HG02678 (cell line): ENCODE data around the gene ST8SIA2.

Source experiments
- ATAC-seq: cut with Tn5 transposase; IDR thresholded peaks from one replicate; pipeline ENCODE4 v1.9.1; 2021; ENCODE audit warnings: mild to moderate bottlenecking, moderate library complexity; ENCODE audit not compliant: unreplicated experiment

Gene ST8SIA2

DNA sequence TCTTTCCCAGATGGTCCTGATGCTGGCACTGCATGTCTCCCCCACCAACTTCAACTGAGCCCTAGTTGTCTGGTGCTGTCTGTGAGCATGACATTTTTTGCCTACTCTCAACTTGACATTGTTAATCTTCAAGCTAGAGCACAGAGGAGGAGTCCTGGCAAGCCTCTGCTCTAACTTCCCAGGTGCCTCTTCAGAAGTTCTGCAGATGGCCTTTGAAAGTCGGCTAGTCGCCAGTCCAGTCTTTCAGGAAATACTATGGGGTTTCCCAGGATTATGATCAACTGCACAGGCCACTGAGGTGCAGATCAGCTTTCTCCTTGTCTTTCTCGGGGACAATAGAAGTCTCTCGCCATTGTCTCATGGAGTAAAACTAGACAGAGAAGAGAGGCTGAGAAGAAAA lies 86.7 kb downstream of the ST8SIA2 start:
- no peak for ATAC-seq

DNA sequence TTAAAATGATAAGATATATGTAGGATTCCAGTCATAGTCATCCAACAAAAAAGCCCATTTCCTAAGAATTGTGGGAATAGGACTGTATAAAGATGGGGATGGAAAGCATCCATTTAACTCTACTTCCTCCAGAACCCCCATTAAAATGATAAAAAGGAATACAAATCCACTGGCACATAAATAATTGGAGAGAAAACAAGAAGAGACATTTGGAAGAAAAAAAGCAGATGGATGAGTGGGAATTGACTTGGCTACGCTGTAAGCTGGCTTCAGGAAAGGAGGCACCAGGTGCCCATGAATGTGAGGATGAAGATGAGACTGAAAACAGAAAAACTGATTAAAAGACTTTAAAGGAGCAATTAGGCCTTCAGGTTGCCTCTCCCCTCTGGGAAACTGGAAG lies 91.8 kb downstream of the ST8SIA2 start:
- ATAC-seq, result no peak

DNA sequence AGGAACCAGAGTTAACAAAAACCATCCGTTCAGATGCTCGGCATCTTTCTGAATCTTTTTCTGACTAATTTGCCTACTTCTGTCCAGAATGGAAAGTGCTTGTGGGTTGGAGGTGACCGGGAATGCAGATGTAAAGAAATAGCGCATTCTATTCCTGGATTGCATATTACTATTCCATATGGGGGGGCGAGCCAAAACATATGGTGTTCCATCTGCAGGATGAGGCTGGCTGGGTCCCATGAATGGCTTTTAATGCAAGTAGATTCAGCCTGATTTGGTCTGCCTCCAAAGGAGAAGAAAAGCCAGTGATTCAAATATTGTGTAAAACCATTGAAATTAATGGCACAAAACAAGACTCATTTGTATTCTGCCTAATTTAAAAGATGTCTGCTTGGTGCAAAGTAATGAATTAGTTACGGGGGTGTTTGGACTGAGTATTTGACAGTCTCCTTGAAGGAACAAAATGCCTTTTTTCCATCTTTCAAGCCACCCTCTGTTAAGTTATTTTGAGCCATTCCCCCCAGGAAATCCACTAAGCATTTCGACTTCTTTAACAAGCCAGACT lies 99.0 kb downstream of the ST8SIA2 start:
- no peak for ATAC-seq

DNA sequence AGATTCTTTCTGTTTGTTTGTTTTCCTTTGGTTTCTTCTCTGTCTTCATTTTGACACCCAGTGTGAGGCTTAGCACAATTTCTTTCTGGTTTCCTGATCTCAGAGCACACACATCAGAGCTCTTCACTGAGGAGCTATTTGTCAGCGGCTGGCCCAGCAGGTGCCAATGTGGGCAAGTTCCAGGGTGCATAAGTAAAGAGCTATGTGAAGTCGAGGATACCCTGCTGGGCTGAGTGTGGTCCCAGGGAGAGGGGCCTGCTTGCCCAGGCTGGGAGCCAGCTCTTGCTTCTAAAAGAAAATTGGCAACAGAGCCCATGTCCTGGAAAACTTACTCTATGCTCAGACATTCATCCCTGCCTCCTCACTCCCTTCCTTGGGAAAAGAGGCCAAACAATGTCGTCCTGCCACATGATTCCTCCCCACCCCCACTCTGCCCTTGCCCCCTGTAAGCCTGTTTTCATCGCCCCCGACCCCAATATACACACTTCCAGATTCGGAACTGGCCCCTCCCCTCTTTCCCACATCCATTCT lies 101.2 kb downstream of the ST8SIA2 start:
- no peak for ATAC-seq

DNA sequence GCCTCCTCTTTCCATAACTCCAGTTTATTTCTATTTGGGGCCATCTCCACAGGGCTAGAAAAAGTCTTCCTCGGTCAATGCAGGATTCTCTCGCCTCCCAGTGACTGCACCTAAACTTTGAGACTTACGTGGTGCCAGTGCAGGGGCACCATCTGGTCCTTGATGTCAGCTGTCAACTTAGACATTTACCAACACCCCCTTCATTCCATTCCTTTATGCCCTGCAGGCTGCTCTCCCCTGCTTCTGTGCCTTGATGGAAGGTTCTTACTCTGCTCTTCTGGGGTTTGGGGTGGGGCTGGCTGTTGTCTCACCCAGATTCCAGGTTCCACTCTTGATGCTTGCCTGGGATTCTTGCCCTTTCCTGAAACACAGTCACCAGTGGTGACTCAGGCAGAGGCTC lies 101.8 kb downstream of the ST8SIA2 start:
- no peak for ATAC-seq

DNA sequence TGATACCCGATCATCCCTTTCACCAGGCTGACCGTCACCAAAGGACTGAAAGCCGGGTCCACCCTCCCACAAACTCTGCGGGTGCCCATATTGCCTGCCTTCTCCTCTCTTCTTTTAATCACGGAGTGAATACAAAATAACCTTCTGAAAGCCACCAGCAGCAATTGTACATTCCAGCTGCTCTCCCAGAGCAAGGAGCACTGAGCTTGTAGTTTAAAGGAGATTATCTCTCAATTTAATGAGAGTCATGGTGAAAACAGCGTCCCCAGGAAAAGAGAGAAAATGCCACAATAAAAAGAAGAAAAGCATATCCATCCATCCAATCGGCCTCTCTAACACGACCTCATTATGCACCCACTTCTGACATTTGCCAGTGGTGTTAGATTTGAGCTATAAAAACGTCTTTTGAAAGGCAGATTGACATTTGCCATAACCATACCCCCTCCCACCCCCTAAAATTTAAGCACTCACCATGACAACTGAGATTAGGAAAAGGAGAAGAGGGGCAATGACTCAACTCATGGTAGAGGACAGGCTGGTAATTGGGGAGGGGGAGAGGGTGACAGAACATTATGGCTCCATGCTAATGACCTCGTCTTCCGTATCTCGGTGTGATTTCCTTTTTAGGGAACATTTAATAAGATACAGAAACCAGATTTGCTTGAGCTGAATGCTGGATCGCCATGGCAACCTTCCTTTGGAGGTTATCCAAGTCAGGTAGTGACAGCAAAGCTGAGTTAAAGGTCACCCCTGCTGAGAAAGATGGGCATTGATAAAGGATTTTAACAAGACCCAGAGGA lies 106.2 kb downstream of the ST8SIA2 start:
- ATAC-seq, result no peak

DNA sequence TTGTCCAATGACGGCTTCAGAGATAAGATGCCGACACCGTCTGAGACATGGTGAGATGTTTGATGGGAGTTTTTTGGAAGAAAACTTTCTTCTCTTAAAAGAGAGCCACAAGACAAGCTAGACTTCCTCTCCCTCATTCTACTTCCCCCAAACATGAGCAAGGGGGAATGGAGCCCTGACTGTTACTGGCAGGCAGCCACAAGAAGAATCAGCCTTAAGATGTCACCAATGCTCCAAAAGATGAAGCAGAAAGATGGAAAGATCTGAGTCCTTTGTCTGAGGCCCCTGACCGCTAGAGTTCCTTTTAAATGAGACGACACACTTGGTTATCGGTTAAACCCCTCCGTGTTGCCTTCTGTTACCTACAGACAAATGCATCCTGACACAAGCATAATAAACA lies 108.7 kb downstream of the ST8SIA2 start:
- no peak for ATAC-seq

DNA sequence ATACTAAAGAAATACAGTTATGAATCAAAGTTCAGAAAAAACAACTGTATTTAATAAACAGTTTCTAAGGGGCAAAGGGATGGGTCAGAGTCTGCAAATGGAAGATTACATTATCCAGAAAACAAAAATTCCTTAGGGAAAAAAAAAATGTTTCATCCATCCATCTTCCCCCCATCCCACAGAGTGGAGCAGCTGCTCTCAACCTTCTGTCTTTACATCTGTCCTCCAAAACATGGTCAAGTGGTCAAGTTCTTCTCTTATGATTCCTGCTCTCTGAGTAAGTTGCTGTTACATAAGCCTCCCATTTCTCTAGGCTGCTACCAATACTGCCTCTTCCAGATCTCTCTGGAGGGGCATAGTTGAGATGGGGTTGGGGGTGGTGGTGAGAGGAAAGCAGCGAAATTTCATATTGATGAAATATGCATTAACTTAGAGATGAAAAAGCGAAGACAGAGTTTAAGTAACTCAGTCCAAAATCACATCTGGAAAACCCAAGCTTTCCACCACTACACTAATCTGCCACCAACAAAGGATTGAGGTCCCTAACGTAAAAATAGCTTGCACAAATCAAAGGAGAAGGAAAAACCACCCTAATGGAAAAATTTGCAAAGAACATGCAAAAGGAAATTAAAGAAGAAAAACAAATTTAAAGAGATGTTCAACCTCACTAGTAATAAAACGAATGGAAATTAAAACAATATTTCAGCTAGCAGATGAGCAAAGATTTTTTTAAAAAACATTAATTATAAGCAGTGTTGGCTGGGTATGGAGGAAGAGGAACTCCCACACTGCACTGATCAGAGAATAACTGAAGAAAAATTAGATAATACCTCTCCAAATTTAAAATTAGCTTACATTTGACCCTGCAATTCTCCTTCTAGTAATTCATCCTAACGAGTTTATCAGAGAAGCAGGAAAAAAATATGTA lies 109.5 kb downstream of the ST8SIA2 start:
- ATAC-seq, result no peak

DNA sequence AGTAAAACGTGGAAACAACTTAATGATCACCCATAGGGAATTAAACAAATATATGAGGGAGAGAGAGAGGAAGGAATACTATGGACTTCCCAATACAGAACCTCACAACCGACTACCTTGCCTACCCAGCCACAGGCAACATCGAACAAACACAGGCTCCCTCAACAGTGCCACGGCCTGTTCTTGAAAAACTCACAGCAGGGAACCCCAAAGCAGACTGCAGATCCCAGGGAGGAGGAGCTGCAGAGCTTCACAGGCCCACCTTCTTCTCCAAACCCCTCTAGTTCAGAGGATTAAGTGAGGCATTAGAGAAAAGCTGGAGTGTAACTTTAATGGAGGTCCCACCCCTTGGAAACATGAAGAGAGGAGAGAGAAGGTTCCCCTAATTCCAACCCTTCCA lies 110.2 kb downstream of the ST8SIA2 start:
- ATAC-seq, result no peak

DNA sequence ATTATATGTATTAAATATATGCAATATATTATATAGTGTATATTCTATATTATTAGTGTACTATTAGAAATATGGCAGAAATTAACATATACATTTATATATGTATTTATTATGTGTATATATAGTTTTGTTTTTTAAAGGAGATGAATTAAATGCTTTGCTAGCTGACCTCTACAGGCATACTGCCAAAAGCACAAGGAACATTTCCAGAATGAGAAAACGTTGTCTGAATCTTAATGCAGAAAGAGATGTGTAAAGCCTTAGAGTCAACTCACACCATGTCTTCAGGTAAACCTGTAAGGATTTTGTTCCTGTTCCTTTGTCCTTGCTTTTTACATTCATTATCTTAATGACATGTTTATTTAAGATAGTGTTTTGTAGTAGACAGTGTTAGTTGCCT lies 111.9 kb downstream of the ST8SIA2 start:
- no peak for ATAC-seq

DNA sequence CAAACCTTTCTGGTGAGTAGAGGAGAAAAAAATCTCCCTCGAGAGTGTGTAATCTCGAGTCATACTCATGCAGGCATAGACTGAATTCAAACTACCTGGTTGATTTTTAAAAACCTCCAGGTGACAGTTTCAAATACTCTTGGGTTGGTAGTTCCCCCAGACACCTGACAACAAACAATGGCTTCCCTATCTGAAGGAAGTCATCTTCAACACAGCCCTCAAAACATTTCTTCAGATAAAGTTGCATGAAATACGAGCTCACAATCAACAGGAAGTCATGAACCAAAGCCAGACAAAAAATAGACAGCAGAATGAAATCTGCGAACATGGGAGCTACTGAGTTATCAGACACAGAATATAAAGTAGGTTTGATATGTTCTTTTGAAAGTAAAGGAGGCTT lies 112.8 kb downstream of the ST8SIA2 start:
- no peak for ATAC-seq

DNA sequence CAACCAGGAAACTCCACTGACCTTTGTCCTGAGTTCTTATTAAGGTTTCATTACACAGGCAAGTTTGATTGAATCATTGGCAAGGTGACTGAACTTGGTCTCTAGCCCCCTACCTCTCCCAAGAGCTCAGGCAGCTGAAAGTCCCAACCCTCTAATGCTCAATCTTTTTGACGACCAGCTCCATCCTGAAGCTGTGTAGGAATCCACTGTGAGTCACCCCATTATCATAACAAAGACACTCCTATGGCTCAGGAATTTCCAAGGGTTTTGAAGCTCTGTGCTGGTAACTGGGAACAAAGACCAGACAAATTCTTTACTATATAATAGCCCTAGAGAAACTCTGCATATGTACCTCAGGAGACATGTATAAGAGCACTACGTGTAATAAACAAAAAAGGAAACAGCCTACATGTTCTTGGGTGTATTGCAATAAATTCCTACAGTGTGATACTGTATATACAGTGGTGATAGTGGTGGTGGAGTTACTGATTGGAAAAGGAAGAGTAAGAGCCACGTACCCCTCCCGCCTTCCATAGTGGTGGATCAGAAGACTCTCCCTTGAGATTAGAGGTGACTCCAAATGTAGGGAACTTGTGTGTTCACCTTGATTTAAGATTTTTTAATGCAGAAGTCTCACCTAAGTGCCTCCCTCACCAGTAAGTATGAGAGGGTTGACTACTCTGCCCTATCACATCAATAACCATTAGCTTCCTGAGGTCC lies 116.6 kb downstream of the ST8SIA2 start:
- ATAC-seq, result no peak
